SU-DHL-6 (cell line): Measurements from ENCODE around the gene CTTNBP2NL.

Source experiments
- EZH2phosphoT487 ChIP-seq: fragments of 200-600 bp; sonication (generic), shearing (Covaris generic); conservative IDR thresholded peaks from 2 replicates; pipeline ENCODE4 v1.6.1; 2018; ENCODE audit warnings: mild to moderate bottlenecking, antibody characterized with exemption, low read length, moderate library complexity, mixed read lengths
- TF ChIP-seq, protein P1 (sequence below): fragments of 200-600 bp; sonication (generic); IDR thresholded peaks from one replicate; pipeline ENCODE4 v1.5.1; 2017; ENCODE audit warnings: antibody characterized with exemption, mild to moderate bottlenecking, low read length, moderate library complexity; ENCODE audit not compliant: insufficient read depth, poor library complexity, severe bottlenecking

DNA sequence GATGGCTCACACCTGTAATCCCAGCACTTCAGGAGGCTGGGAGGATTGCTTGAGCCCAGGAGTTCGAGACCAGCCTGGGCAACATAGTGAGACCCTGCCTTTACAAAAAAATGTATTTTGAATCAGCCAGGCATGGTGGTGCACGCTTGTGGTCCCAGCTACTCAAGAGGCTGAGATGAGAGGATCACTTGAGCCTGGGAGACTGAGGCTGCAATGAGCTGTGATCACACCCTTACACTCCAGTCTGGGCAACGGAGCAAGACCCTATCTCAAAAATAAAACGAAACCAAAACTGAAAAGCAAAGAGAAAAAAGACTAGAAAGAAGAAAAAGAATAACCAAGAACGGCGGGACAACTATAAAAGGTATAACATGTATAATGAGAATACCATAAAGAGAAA lies 97.3 kb downstream of the CTTNBP2NL start:
- TF ChIP-seq, protein P1, sequence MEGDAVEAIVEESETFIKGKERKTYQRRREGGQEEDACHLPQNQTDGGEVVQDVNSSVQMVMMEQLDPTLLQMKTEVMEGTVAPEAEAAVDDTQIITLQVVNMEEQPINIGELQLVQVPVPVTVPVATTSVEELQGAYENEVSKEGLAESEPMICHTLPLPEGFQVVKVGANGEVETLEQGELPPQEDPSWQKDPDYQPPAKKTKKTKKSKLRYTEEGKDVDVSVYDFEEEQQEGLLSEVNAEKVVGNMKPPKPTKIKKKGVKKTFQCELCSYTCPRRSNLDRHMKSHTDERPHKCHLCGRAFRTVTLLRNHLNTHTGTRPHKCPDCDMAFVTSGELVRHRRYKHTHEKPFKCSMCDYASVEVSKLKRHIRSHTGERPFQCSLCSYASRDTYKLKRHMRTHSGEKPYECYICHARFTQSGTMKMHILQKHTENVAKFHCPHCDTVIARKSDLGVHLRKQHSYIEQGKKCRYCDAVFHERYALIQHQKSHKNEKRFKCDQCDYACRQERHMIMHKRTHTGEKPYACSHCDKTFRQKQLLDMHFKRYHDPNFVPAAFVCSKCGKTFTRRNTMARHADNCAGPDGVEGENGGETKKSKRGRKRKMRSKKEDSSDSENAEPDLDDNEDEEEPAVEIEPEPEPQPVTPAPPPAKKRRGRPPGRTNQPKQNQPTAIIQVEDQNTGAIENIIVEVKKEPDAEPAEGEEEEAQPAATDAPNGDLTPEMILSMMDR = no peak
- TF ChIP-seq EZH2phosphoT487 = no peak
